NK-92 treated with Interleukin-12 subunit alpha and Interleukin-12 subunit beta, amount 100 ng/mL, for 24 hours (cell line): ENCODE results near the gene MAP2.
"Not testable (repeated sequence)": the region's sequence is repeated elsewhere in the genome, so short reads cannot be mapped to it uniquely, and the experiment has no call there.

ENCODE experiments used
- DNase-seq: peaks from one replicate; lab custom pipeline; 2025; lab: John Stamatoyannopoulos, UW

MAP2 gene

GRCh38 chr2:209596262-209596661, 172.4 kb downstream of the MAP2 start:
- DNase-seq: no peak

DNA sequence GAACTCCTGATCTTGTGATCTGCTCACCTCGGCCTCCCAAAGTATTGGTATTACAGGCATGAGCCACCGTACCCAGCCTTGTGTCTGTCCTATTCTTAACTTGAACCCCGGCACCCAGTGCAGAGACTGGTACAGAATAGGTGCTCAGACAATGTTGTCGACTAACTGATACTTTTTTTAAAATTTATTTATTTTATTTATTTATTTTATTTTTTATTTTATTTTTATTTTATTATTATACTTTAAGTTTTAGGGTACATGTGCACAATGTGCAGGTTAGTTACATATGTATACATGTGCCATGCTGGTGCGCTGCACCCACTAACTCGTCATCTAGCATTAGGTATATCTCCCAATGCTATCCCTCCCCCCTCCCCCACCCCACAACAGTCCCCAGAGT, 174.4 kb downstream of the MAP2 start:
- not testable (repeated sequence) for DNase-seq

DNA sequence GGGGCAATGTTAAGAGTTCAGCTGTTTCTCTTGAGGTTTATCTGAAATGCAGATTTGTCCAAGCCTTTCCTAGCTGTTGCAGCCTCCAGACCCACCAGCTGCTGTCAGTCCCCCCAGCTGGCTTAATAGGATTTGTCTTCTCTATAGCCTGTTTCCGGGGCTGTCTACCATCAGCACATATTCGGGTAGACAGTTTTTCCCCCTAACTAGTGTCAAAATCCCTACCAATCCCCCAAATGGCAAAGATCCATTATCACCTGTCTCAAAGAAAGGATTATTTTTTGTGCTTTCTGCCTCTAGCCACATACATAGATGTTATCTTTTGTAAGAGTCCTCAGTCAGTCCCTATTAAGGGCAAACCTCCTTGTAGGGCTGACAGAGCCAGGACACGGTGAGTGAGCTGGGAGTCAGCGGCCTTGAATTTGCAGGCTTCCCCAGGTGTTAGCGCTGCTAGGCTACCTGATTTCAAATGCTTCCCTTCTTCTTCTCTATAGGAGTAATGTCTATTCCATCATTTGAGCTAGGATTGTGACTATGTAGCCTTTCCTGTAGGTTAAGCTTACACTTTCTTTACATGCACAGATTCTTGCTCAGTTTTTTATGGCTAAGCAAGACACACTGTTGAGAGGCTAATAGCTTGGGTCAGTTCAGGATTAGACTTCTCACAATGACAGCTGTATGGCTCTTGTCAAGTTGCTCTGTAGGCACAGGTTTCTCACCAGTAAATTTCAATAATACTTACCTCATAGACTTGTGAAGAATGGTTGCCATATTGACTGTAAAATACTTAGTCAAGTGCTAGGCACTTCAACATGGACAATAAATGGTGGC, 176.7 kb downstream of the MAP2 start:
- no peak for DNase-seq

DNA sequence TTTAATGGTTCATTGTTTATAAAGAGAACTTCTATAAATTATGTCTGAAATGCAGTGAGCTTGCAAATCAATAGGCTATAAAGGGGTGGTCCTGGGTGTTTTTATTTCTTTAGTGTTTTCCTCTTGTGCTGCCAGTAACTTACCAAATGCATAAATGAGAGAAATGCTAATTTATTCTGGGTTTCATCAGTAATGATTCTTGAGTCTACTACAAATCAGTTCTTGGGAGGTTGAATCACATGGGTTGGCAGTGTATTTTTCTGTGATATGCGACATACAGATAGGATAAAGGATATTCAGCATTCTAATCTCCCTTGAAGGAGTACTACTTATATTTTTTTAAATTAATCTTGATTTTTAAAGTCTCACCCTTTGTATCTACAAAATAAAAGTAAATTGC, 177.7 kb downstream of the MAP2 start:
- no peak for DNase-seq

DNA sequence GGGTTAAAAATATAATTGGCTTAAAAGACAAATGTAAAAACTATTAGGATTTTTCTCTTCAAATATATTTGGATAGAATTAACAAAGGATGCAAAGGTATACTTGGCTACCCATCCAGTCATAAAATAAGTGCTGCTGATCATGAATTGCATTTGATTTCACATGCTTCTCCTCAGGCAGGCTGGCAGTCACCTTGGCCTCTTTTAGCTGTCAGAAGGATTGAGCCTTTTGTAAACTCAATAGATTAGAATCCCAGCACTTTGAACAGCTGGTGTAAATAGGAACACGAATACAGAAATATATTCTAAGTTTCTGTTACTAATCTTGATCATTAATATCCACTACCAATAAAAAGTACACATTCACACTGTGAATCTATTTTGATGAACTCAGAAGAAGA, 178.4 kb downstream of the MAP2 start:
- no peak for DNase-seq

- DNase-seq: no peak
Measured at GRCh38 chr2:209609531-209609930, 185.7 kb downstream of the MAP2 start.

DNA sequence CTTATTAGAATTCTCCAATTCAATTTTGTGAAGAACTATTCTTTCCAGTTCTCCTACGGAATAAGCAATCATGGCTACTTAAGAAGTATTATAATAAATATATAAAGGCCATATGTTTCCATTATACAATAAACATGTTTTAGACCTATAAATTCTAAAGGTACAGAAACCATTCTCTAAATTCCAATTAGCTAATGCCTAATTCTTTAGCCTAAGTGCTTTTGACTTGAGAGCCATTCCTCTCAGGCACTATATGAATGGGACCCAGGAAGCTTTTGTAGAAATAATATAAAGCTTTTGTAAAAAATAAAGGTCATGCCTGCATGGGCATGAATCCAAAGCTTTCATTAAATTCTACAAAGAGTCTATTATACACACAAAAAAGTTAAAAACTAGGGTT, 186.8 kb downstream of the MAP2 start:
- DNase-seq: no peak

DNA sequence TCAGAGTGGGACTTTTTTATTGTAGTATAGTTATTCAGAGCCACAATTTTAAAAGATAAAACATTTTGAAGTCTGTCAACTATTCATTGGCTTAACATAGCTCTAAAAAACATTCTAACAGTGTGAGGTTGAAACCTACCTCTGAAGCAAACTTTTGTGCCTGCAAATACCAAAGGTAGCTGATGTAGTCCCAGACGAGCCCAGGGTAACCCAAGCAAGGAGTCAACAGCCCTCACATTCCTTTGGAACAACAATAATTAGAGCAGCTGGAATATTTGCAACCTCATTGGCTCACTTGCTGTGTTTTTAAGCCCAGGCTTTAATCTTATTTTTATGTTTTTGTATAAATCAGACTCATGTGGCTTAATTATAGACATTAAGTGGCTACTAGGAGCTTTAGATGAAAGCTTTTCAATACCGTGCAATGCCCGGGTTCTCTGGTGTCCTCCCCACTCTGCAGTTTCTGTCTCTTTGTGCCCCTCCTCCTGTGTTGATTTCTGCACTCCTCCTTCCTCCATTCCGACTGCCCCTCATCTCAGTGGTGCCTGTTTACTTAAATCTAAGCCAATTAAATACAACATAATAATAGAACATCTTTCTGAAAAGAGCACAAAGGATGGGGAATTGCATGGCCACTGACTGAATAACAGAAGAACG, 189.9 kb downstream of the MAP2 start:
- DNase-seq: no peak

GRCh38 chr2:209614690-209615369, 191.0 kb downstream of the MAP2 start:
- DNase-seq: no peak

DNA sequence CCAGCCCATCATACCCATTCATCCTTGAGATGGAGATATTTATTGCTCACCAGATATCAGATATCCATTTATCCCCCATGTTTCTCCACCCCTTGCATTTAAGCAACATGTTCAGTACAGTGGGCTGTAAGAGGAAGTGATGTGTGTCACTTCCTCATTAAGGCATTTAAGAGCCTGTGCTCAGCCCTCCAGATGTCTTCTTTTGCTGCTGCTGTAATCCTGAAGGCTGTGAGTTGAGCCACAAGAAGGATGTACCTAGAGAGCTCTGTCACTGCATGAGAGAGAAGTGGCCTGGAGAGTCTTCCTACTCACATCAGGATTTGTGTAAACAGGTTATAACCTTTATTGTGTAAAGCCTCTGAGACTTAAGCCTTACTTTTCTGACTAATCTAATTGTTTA, 195.9 kb downstream of the MAP2 start:
- DNase-seq: no peak

- DNase-seq: no peak
Measured at GRCh38 chr2:209624192-209624938, 200.5 kb downstream of the MAP2 start.

DNA sequence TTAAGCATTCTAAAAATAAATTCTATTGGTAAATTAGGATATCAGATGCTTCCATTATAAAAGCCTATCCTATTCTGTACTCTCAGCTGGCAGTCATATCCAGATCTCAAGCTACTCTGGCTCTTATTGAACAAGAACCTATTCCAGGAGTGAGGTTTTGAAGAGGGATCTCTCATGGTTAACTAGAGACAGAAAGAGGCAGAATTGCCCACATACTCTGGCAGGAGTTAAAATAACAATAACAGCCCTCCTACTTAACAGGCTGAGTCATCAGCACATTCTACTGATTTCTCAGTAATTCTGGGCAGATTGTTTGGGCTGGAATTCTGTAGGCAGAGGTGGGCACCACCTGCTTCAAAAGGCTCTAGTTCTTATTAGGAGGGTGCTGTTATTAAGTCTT, 205.8 kb downstream of the MAP2 start:
- no peak for DNase-seq

GRCh38 chr2:209633911-209634310, 210.1 kb downstream of the MAP2 start:
- no peak for DNase-seq

- no peak for DNase-seq
Measured at GRCh38 chr2:209636076-209636475, 212.2 kb downstream of the MAP2 start.

DNA sequence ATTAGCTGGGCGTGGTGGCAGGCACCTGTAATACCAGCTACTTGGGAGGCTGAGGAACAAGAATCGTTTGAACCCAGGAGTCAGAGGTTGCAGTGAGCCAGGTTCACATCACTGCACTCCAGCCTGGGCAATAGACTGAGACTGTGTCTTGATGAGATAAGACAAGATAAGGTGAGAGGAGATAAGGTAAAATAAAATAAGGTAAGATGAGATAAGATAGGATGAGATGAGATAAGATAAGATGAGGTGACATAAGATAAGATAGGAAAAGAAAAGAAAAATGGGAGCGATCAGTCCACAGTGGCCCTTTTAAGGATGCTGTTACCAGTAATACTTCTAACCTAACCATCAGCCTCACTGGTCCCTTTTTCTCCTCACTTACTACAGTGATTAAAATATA, 213.4 kb downstream of the MAP2 start:
- DNase-seq: no peak

DNA sequence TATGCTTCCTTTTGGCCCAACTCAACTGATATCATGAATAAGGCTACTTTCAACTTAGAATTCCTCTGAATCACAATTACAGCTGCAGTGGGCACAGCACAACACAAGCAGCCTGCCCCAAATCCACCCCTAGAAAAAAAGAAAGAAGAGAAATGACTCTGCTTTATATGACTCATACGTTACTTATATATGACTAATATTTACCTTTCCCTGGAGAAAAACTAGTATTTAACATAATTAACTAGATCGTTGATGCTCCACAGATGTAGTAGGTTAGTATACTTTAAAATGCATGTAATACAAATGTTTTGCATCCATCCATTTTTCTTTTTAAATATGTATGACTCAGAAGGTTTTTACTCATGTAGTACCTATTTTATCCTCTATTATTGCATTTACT, 214.5 kb downstream of the MAP2 start:
- DNase-seq: no peak

GRCh38 chr2:209640358-209640757, 216.5 kb downstream of the MAP2 start:
- DNase-seq: no peak

DNA sequence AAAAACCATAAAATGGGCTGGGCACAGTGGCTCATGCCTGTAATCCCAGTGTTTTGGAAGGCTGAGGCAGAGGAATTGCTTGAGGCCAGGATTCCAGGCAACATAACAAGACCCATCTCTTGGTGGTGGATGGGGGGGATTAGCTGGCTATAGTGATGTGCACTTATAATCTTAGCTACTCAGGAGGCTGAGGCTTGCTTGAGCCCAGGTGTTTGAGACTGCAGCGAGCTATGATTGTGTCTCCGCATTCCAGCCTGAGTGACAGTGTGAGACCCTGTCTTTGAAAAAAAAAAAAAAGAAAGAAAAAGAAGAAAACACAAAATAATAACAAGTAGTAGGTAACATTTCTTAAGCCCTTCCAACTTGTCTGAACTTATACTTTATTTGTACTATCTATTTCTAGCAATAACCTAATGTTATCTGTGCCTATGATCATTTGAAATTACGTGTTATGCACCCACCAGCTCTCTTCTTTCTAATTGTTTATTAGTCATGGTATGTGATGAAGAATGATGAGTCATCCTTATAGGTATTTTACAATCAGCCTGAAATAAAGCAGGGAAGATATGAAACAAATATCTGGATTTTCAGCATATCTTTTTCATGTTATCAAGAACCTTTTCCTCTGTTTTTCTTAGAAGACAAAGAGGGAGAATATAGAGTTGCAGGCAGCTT, 218.4 kb downstream of the MAP2 start:
- no peak for DNase-seq

GRCh38 chr2:209644842-209645241, 221.0 kb downstream of the MAP2 start:
- no peak for DNase-seq

GRCh38 chr2:209648714-209649113, 224.9 kb downstream of the MAP2 start:
- DNase-seq: no peak

GRCh38 chr2:209653134-209653533, 229.3 kb downstream of the MAP2 start:
- no peak for DNase-seq
